HG03575 (cell line): ENCODE measurements around the gene KDM5A.
"Not testable (repeated sequence)": the region's sequence is repeated elsewhere in the genome, so short reads cannot be mapped to it uniquely, and the experiment has no call there.

Experiments used
- ATAC-seq: cut with Tn5 transposase; IDR thresholded peaks from one replicate; pipeline ENCODE4 v1.9.1; 2021; ENCODE audit not compliant: unreplicated experiment, insufficient number of reproducible peaks, low FRiP score; ENCODE audit errors: extremely low read depth

The KDM5A gene

GRCh38 chr12:389142-390096 lies at the start of gene KDM5A:
Gene KDM5A (minus strand): TSS chr12:389320. CDS start chr12:389091, 229 bp downstream.
- no peak for ATAC-seq

GRCh38 chr12:435737-436136 lies 46.6 kb upstream of the KDM5A start:
- not testable (repeated sequence) for ATAC-seq

GRCh38 chr12:422526-422925 lies 33.4 kb upstream of the KDM5A start:
- no peak for ATAC-seq

GRCh38 chr12:418432-418831 lies 29.3 kb upstream of the KDM5A start:
- ATAC-seq, result no peak

GRCh38 chr12:414859-415258 lies 25.7 kb upstream of the KDM5A start:
- ATAC-seq, result no peak

GRCh38 chr12:402029-402389 lies 12.9 kb upstream of the KDM5A start:
- ATAC-seq, result no peak

GRCh38 chr12:401235-402028 lies 12.3 kb upstream of the KDM5A start, which contains the start of gene CCDC77:
Gene CCDC77 (plus strand): TSS chr12:401644. CDS start chr12:409384, 7,740 bp downstream.
- ATAC-seq, result peak; percentile 82

GRCh38 chr12:400828-401227 lies 11.7 kb upstream of the KDM5A start:
- ATAC-seq, result no peak

- no peak for ATAC-seq
These were observed 479 bp downstream of the KDM5A start for GRCh38 chr12:388541-389141.

- ATAC-seq, result no peak
These were observed 1.1 kb downstream of the KDM5A start for GRCh38 chr12:388012-388411.

GRCh38 chr12:386651-387050 lies 2.5 kb downstream of the KDM5A start:
- ATAC-seq, result no peak

- ATAC-seq, result not testable (repeated sequence)
These were observed 18.2 kb downstream of the KDM5A start for GRCh38 chr12:370739-371485.

GRCh38 chr12:367972-368371 lies 21.1 kb downstream of the KDM5A start:
- ATAC-seq, result no peak

GRCh38 chr12:366820-367219 lies 22.3 kb downstream of the KDM5A start:
- ATAC-seq, result no peak

GRCh38 chr12:359091-359490 lies 30.0 kb downstream of the KDM5A start:
- no peak for ATAC-seq

GRCh38 chr12:356276-356988 lies 32.7 kb downstream of the KDM5A start:
- no peak for ATAC-seq

GRCh38 chr12:351197-351596 lies 37.9 kb downstream of the KDM5A start:
- ATAC-seq, result not testable (repeated sequence)

GRCh38 chr12:349625-350024 lies 39.5 kb downstream of the KDM5A start:
- not testable (repeated sequence) for ATAC-seq
